GM12878 (cell line): Measurements from ENCODE around the gene OR2H1. TPM values are rescaled to one million over a fixed set of nuclear protein-coding genes. Genes with fewer than 3 reads are reported as not detected.

Source experiments
- ATF2 ChIP-seq: IDR thresholded peaks from 2 replicates; pipeline ENCODE4 v1.6.1; 2012; ENCODE audit warnings: low read length, inconsistent platforms
- CBX3 ChIP-seq: fragments of 200-600 bp; sonication (generic); IDR thresholded peaks from 2 replicates; pipeline ENCODE4 v1.6.1; 2016; ENCODE audit warnings: low read depth, borderline replicate concordance
- CTCF ChIP-seq, 3 experiments: IDR thresholded peaks in 2 of 3; conservative IDR thresholded peaks in 1 of 3; 2 replicates each; pipeline ENCODE4 v1.5.1; 2011; ENCODE audit warnings: low read depth in 3 of 3, low read length in 3 of 3, mild to moderate bottlenecking in 3 of 3, control low read depth in 2 of 3, moderate library complexity in 2 of 3, inconsistent platforms in 1 of 3, mixed read lengths in 1 of 3; ENCODE audit not compliant: control insufficient read depth in 2 of 3, insufficient read depth in 1 of 3; ENCODE audit errors: extremely low read depth in 1 of 3
- FOXK2 ChIP-seq: fragments of 450-650 bp; IDR thresholded peaks from 2 replicates; pipeline ENCODE4 v1.6.1; 2017; ENCODE audit warnings: mild to moderate bottlenecking, moderate library complexity
- IRF4 ChIP-seq: IDR thresholded peaks from 2 replicates; pipeline ENCODE4 v1.6.1; 2011; ENCODE audit warnings: low read depth, low read length
- NFXL1 ChIP-seq: fragments of 450-650 bp; IDR thresholded peaks from 2 replicates; pipeline ENCODE4 v1.6.1; 2017; ENCODE audit warnings: antibody characterized with exemption, mild to moderate bottlenecking, borderline replicate concordance
- RAD51 ChIP-seq: fragments of 450-650 bp; IDR thresholded peaks from 2 replicates; pipeline ENCODE4 v1.6.1; 2016; ENCODE audit warnings: moderate library complexity, mild to moderate bottlenecking, inconsistent platforms
- RCOR1 ChIP-seq: conservative IDR thresholded peaks from 2 replicates; pipeline ENCODE4 v1.6.1; 2012; ENCODE audit warnings: low read depth, low read length, improper control_type of control experiment
- SPI1 ChIP-seq: IDR thresholded peaks from 2 replicates; pipeline ENCODE4 v1.6.1; 2011; ENCODE audit warnings: low read depth, mild to moderate bottlenecking, low read length, moderate library complexity, borderline replicate concordance; ENCODE audit not compliant: insufficient read depth
- SRF ChIP-seq, 2 experiments: IDR thresholded peaks; 2 replicates each; pipeline ENCODE4 v1.6.1; 2011; ENCODE audit warnings: low read depth in 2 of 2, low read length in 2 of 2, mild to moderate bottlenecking in 1 of 2, moderate library complexity in 1 of 2
- STAT1 ChIP-seq: fragments of 450-650 bp; conservative IDR thresholded peaks from 2 replicates; pipeline ENCODE4 v1.6.1; 2014; ENCODE audit warnings: antibody characterized with exemption, mild to moderate bottlenecking
- ZBED1 ChIP-seq: IDR thresholded peaks from 2 replicates; pipeline ENCODE4 v1.6.1; 2016; ENCODE audit warnings: borderline replicate concordance
- polyA plus RNA-seq, 11 experiments: library from polyadenylated mRNA; depleted of rRNA in 4 of 11; unstranded in 6 of 11; stranded (reverse) in 5 of 11; fragments of >200 nt; fragmentation: Nextera tagmentation in 4 of 11; fragmentation: Illumina TruSeq in 1 of 11; extraction: Ambion mirVana in 4 of 11; extraction: Trizol in 1 of 11; gene quantifications; 1 replicate in 1 of 11; 2 replicates in 10 of 11; pipeline versions ENCODE4 v1.2.1 to v1.2.3, GENCODE V29; 2011 to 2016; ENCODE audit warnings: inconsistent platforms in 2 of 11, missing spikeins in 2 of 11, low read depth in 1 of 11
- total RNA-seq, 4 experiments: library from RNA; depleted of rRNA in 3 of 4; stranded (reverse); fragments of >200 nt in 3 of 4; fragmentation: Illumina TruSeq in 1 of 4; extraction: Trizol in 1 of 4; gene quantifications; 2 replicates each; pipeline versions ENCODE4 v1.2.1 to v1.2.3, GENCODE V29; 2013 to 2021

OR2H1 gene
- total and polyA plus RNA-seq, 10 of the 15 experiments (the other 5 are each of a cell fraction or from before 2014, with no cell fraction given): not detected

- no peak for TF ChIP-seq SRF (IDR thresholded peaks at IDR 0.05; ENCODE audit: low read depth in 2 of 2, low read length in 2 of 2)
- no peak for TF ChIP-seq FOXK2
- no peak for TF ChIP-seq CBX3
- no peak for TF ChIP-seq CTCF (IDR thresholded peaks at IDR 0.05 in 2 of 3, conservative IDR thresholded peaks at IDR 0.05 in 1 of 3; ENCODE audit: control insufficient read depth in 2 of 3, extremely low read depth in 1 of 3, insufficient read depth in 1 of 3, low read depth in 3 of 3, low read length in 3 of 3)
- TF ChIP-seq RAD51: no peak
- no peak for TF ChIP-seq RCOR1
- no peak for TF ChIP-seq IRF4
- TF ChIP-seq SPI1: no peak
- no peak for TF ChIP-seq STAT1
- TF ChIP-seq ZBED1: no peak
- TF ChIP-seq NFXL1: no peak
- no peak for TF ChIP-seq ATF2
Measured at GRCh38 chr6:29462022-29462421, 5.1 kb downstream of the OR2H1 start (continued).
